Nephron progenitor cell (in vitro differentiated cells): ENCODE data around the gene ACTN4.

Experiments
- DNase-seq: peaks from one replicate; pipeline ENCODE4 v3.0.0; 2021
- H3K27ac Mint-ChIP-seq: 2 replicates; pipeline ENCODE4 v1.8.0; 2021; ENCODE audit warnings: mild to moderate bottlenecking, moderate library complexity, mixed read lengths
- H3K27me3 Mint-ChIP-seq: 2 replicates; pipeline ENCODE4 v1.8.0; 2021; ENCODE audit warnings: mild to moderate bottlenecking, low read depth, mixed read lengths; ENCODE audit not compliant: poor library complexity
- H3K36me3 Mint-ChIP-seq: 2 replicates; pipeline ENCODE4 v1.8.0; 2021; ENCODE audit warnings: low read depth, mixed read lengths
- H3K4me1 Mint-ChIP-seq: 2 replicates; pipeline ENCODE4 v1.8.0; 2021; ENCODE audit warnings: mixed read lengths
- H3K4me3 Mint-ChIP-seq: 2 replicates; pipeline ENCODE4 v1.8.0; 2021; ENCODE audit warnings: mild to moderate bottlenecking, moderate library complexity, mixed read lengths
- H3K9me3 Mint-ChIP-seq: 2 replicates; pipeline ENCODE4 v1.8.0; 2021; ENCODE audit warnings: mild to moderate bottlenecking, moderate library complexity, mixed read lengths
- CTCF ChIP-seq: fragments of 200-600 bp; sonication (generic); IDR thresholded peaks from 2 replicates; pipeline ENCODE4 v1.5.0; 2021; ENCODE audit warnings: antibody characterized with exemption

Gene ACTN4

GRCh38 chr19:38729653-38730469, 82.4 kb downstream of the ACTN4 start:
- DNase-seq = peak; percentile 90
- H3K36me3 Mint-ChIP-seq = peaks cover 31% of the 10 kb centered on the region
- H3K4me1 Mint-ChIP-seq = peaks cover 7% of the 10 kb centered on the region
- no peaks in the 10 kb centered on the region for H3K27me3 Mint-ChIP-seq
- H3K9me3 Mint-ChIP-seq = no peaks in the 10 kb centered on the region
- peak; percentile 74 for TF ChIP-seq CTCF
- H3K27ac Mint-ChIP-seq = peak overlapping the region; percentile 93
- no peak overlapping the region for H3K4me3 Mint-ChIP-seq

- no peaks in the 10 kb centered on the region for H3K9me3 Mint-ChIP-seq
- peaks cover 31% of the 10 kb centered on the region for H3K36me3 Mint-ChIP-seq
- no peak overlapping the region for H3K4me3 Mint-ChIP-seq
- no peaks in the 10 kb centered on the region for H3K27me3 Mint-ChIP-seq
- no peak overlapping the region for H3K27ac Mint-ChIP-seq
- TF ChIP-seq CTCF = no peak
- peaks cover 11% of the 10 kb centered on the region for H3K4me1 Mint-ChIP-seq
- no peak for DNase-seq
Observed at GRCh38 chr19:38730470-38730730, 83.0 kb downstream of the ACTN4 start.

GRCh38 chr19:38730731-38731589, 83.5 kb downstream of the ACTN4 start:
- peaks cover 11% of the 10 kb centered on the region for H3K4me1 Mint-ChIP-seq
- no peak for TF ChIP-seq CTCF
- no peak overlapping the region for H3K4me3 Mint-ChIP-seq
- H3K27me3 Mint-ChIP-seq = no peaks in the 10 kb centered on the region
- H3K27ac Mint-ChIP-seq = peak overlapping the region; percentile 86
- no peaks in the 10 kb centered on the region for H3K9me3 Mint-ChIP-seq
- DNase-seq = no peak
- H3K36me3 Mint-ChIP-seq = peaks cover 29% of the 10 kb centered on the region

- H3K27me3 Mint-ChIP-seq = peaks cover 5% of the 10 kb centered on the region
- DNase-seq = no peak
- H3K27ac Mint-ChIP-seq = peak overlapping the region; percentile 86
- no peak overlapping the region for H3K4me3 Mint-ChIP-seq
- peaks cover 11% of the 10 kb centered on the region for H3K4me1 Mint-ChIP-seq
- H3K36me3 Mint-ChIP-seq = peaks cover 21% of the 10 kb centered on the region
- TF ChIP-seq CTCF = no peak
- no peaks in the 10 kb centered on the region for H3K9me3 Mint-ChIP-seq
Observed at GRCh38 chr19:38731654-38732301, 84.3 kb downstream of the ACTN4 start.

GRCh38 chr19:38733241-38733492, 85.7 kb downstream of the ACTN4 start:
- Mint-ChIP-seq H3K4me1 (peaks cover 18% of the 10 kb centered on the region), H3K36me3 (peaks cover 20% of the 10 kb centered on the region), H3K27me3 (peaks cover 17% of the 10 kb centered on the region), H3K9me3 (no peaks in the 10 kb centered on the region), H3K4me3 (no peak overlapping the region), H3K27ac (no peak overlapping the region)
- TF ChIP-seq CTCF = no peak
- no peak for DNase-seq
